GM10248 (cell line): ENCODE measurements around the gene VANGL2.

ENCODE experiments used
- CTCF ChIA-PET: fragments of 300-600 bp; sonication (Branson Sonifier 250); formaldehyde crosslinking; extraction: SDS; loops from one replicate; lab custom pipeline; 2021; ENCODE audit warnings: antibody characterized with exemption; lab: Yijun Ruan, JAX
- POLR2A ChIA-PET: fragments of 350-650 bp; sonication (Branson Sonifier 250); formaldehyde crosslinking; extraction: SDS; loops from one replicate; lab custom pipeline; 2020; ENCODE audit warnings: antibody characterized with exemption; lab: Yijun Ruan, JAX
- DNase-seq: peaks from one replicate; pipeline ENCODE4 v3.0.0; 2012; ENCODE audit errors: extremely low spot score
- TF ChIP-seq, protein P1 (sequence below): IDR thresholded peaks from 2 replicates; pipeline ENCODE4 v1.5.1; 2012; ENCODE audit warnings: mild to moderate bottlenecking, low read depth; ENCODE audit errors: extremely low read depth, missing control alignments, control extremely low read depth

The VANGL2 gene

DNA sequence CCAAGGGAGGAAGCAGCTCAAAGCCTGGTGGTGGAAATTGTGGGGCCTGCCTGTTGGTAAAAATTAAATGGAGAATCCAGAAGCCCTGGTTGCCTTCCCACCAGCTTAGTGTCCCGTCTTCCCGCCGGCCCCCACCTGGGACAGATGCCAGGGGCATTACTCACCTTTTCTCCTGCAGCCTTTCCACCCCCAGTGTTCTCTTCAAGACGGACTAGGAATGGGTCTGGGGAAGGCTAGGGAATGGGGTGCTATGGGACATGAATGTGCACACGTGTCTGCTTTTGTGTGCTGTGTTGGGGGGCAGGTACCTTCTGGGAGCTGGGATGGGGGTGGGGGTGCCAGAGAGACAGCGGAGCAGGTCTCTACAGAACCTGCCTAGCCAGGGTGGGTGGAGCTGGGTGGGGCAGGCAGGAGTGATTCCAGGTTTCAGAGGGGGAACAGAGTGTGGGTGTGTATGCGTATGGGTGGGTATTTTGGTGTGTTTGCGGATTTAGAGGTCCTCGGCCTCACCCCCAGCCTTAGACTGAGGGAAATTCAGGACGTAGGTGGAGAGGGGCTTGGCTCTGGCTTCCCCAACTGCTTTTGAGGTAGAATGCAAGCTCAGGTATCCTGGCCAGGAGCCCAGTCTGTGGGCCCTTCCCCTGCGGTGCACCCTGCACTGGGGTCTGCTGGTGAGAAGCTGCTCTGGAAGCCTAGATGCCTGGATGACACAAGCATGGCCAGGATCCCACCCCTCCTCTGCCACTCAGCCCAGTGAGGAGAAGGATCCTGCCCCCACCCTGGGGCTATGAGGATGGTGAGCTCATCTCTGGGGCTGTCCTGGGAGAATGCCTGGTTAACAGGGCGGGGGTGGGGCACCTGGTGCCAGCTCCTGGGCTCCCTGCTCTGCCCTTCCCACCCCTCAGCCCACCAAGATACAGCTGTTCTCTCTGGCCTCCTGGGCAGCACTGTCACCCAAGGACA, 7.8 kb downstream of the VANGL2 start:
- DNase-seq, result no peak
- ChIA-PET CTCF (interaction anchor here (1.0 to 2.5 kb wide), 4 partner anchors 10 to 329 kb away, joined by 3 to 6 read pairs (median 5); no protein-coding TSS in a partner anchor), POLR2A (interaction anchor here (1.0 kb wide), 1 partner anchor 23 kb away, joined by 3 read pairs; no protein-coding TSS in a partner anchor)
- TF ChIP-seq, protein P1, sequence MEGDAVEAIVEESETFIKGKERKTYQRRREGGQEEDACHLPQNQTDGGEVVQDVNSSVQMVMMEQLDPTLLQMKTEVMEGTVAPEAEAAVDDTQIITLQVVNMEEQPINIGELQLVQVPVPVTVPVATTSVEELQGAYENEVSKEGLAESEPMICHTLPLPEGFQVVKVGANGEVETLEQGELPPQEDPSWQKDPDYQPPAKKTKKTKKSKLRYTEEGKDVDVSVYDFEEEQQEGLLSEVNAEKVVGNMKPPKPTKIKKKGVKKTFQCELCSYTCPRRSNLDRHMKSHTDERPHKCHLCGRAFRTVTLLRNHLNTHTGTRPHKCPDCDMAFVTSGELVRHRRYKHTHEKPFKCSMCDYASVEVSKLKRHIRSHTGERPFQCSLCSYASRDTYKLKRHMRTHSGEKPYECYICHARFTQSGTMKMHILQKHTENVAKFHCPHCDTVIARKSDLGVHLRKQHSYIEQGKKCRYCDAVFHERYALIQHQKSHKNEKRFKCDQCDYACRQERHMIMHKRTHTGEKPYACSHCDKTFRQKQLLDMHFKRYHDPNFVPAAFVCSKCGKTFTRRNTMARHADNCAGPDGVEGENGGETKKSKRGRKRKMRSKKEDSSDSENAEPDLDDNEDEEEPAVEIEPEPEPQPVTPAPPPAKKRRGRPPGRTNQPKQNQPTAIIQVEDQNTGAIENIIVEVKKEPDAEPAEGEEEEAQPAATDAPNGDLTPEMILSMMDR, result no peak

DNA sequence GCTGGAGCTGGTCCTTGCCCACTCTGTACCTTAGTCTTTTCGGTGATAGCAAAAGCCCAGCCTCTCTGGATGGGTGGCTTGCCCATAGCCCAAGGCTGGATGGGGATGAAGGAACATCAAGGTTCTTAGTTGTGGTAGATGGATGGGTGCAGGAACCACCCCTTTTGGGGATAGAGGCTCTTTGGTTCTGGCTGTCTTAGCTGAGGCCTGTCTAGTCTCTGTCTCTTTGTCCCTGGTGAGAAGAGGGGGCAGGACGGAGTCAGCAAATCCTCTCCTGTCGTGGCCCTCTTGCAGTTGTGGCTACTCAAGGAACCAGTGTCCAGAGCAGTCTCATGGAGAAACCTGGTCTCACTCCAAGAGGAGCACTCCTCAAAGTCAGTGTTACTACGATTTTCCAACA, 8.5 kb downstream of the VANGL2 start:
- TF ChIP-seq, protein P1, result no peak
- ChIA-PET POLR2A (interaction anchor here (1.0 kb wide), 1 partner anchor 22 kb away, joined by 3 read pairs; no protein-coding TSS in a partner anchor), CTCF (interaction anchor here (1.6 to 2.5 kb wide), 3 partner anchors 11 to 198 kb away, joined by 6 to 7 read pairs (median 6); no protein-coding TSS in a partner anchor)
- DNase-seq, result no peak

DNA sequence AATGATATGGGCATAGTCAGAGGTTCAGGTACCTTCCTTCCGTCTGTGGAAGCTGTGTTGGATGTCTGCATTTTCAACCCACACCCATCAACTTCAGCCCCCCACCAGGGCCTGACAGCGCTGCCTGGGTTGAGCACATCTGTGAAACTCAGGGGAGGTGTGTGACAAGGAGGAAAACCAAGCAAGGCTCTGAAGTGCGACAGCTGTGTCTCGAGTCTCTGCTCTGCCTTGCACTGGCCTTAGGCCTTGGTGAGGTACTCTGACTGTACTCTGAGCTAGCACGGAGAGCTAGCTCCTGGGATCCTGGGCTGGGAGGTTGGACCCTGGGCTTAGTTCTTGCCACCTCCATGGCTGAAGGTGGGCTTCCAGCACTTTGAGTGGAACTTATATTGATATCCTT, 9.1 kb downstream of the VANGL2 start:
- DNase-seq, result no peak
- ChIA-PET CTCF (interaction anchor here (2.4 to 2.5 kb wide), 2 partner anchors 11 to 198 kb away, joined by 6 to 7 read pairs; no protein-coding TSS in a partner anchor), POLR2A (no interaction called here)
- TF ChIP-seq, protein P1, result no peak

DNA sequence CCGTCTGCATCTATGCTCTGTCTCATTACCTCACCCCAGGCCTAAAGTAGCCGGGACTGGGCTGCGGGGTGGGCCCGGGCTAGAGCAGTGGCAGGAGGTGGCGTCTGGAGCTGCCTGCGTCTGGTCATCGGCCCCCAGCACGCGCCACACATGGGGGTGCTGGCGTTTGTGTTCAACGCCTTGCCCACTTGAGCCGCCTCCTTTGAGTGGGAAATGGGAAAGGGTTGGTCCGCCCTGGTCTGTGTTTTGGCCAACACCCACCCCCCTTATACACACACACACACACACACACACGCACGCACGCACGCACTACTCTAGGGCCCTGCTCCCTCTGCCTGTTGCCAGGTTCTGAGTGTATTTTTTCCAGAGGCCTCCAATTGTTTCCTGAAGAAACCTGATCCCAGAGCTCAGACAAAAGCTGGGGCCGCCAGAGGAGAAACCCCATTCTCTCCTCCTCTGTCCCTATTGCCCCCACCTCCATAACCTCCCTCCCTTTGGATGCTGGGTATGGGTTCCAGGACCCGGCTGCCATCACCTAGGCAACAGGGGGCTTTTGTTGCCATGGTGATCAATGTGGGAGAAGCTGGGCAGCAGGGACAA, 10.1 kb downstream of the VANGL2 start:
- TF ChIP-seq, protein P1, result no peak
- DNase-seq, result no peak
- ChIA-PET POLR2A (no interaction called here), CTCF (interaction anchor here (0.8 to 2.4 kb wide), 3 partner anchors 8 to 325 kb away, joined by 3 to 7 read pairs (median 3); no protein-coding TSS in a partner anchor)

DNA sequence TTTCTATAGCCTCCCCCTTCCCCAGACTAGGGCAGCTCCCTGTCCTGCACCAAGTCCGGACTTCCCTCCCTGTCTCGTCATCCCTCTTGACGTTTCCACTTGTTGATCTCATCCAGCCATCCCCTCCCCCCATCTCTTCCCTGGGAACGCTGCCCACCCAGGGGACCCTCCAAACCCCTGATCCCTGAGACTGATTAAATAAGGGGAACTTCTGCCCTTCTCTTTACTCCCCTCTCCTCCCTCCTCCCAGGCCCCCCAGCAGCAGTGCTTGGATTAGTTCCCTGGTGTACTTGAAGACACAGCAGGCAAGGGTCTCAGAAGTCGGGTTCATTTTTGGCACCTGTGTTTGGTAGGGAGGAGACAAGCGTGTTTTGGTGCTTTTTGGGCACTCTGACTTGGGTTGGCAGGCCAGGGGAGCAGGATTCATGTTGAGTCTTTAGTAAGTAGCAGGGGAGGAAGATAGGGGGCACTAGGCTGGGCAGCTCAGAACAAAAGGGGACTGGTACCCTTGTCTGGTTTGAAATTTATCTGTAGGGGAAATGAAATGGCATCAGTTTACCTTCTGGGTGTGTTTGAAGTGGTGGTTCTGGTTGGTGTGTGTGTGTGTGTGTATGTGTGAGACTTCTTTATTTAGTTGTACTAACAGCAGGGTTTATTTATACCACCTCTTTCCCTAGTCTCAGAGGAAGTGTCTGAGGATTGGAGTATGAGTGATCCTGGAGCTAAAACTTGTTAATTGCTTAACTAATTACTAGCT, 11.1 kb downstream of the VANGL2 start:
- DNase-seq, result no peak
- TF ChIP-seq, protein P1, result no peak
- ChIA-PET POLR2A (no interaction called here), CTCF (interaction anchor here (0.8 to 2.4 kb wide), 4 partner anchors 9 to 326 kb away, joined by 3 to 7 read pairs (median 3); no protein-coding TSS in a partner anchor)
